BJ (cell line): ENCODE measurements around the gene ABLIM1. TPM values are rescaled to one million over a fixed set of nuclear protein-coding genes. Genes with fewer than 3 reads are reported as not detected.

Experiments
- CTCF ChIA-PET: fragments of 350-600 bp; formaldehyde crosslinking; extraction: SDS; loops from one replicate; lab custom pipeline; 2021; ENCODE audit warnings: antibody characterized with exemption, inconsistent platforms; lab: Yijun Ruan, JAX
- POLR2A ChIA-PET: fragments of 300-600 bp; sonication (Branson Sonifier 250); formaldehyde crosslinking; extraction: SDS; loops from one replicate; lab custom pipeline; 2021; ENCODE audit warnings: antibody characterized with exemption; lab: Charles Lee
- DNase-seq: peaks from one replicate; pipeline ENCODE4 v3.0.0-alpha.2; 2011; ENCODE audit warnings: low read depth
- H3K27me3 ChIP-seq: 2 replicates; pipeline ENCODE4 v1.6.0; 2011; ENCODE audit warnings: low read length; ENCODE audit not compliant: control insufficient read depth, insufficient read depth
- H3K36me3 ChIP-seq: 2 replicates; pipeline ENCODE4 v1.5.1; 2011; ENCODE audit warnings: low read length; ENCODE audit not compliant: control insufficient read depth, insufficient read depth
- H3K4me3 ChIP-seq: 2 replicates; pipeline ENCODE4 v1.5.1; 2011; ENCODE audit warnings: low read depth, mild to moderate bottlenecking, control low read depth, low read length
- CTCF ChIP-seq: IDR thresholded peaks from 2 replicates; pipeline ENCODE4 v1.5.1; 2011; ENCODE audit warnings: low read depth, mild to moderate bottlenecking, control low read depth, inconsistent platforms, low read length, moderate library complexity; ENCODE audit not compliant: insufficient read depth
- polyA plus RNA-seq: library from polyadenylated mRNA; depleted of rRNA; stranded (reverse); fragments of >200 nt; gene quantifications from 2 replicates; pipeline ENCODE4 v1.2.3, GENCODE V29; 2011

ABLIM1 gene
- polyA plus RNA-seq, 1 experiment, result 14.4 TPM

- ChIA-PET CTCF (interaction anchor here (4.4 kb wide), 1 partner anchor 128 kb away, joined by 28 read pairs; no protein-coding TSS in a partner anchor), POLR2A (no interaction called here)
- TF ChIP-seq CTCF, result no peak
- Histone ChIP-seq H3K4me3 (no peak overlapping the region), H3K27me3 (peaks cover 1% of the 10 kb centered on the region; the same call in 1 of the 2 replicates), H3K36me3 (no peaks in the 10 kb centered on the region)
- DNase-seq, result no peak
Observed at GRCh38 chr10:114431414-114432135, 226.5 kb downstream of the ABLIM1 start.

- no peak for TF ChIP-seq CTCF
- Histone ChIP-seq H3K36me3 (no peaks in the 10 kb centered on the region), H3K27me3 (peaks cover 1% of the 10 kb centered on the region; the same call in 1 of the 2 replicates), H3K4me3 (no peak overlapping the region)
- no peak for DNase-seq
- ChIA-PET CTCF (interaction anchor here (0.9 to 1.7 kb wide), 3 partner anchors 11 to 126 kb away, joined by 3 to 5 read pairs (median 4); no protein-coding TSS in a partner anchor), POLR2A (no interaction called here)
Observed at GRCh38 chr10:114430688-114431413, 227.2 kb downstream of the ABLIM1 start.

- TF ChIP-seq CTCF, result no peak
- H3K27me3 ChIP-seq, result peaks cover 1% of the 10 kb centered on the region; the same call in 1 of the 2 replicates
- no peak overlapping the region for H3K4me3 ChIP-seq
- CTCF ChIA-PET, result interaction anchor here (0.9 to 1.8 kb wide), 4 partner anchors 8 to 125 kb away, joined by 3 to 5 read pairs (median 4); no protein-coding TSS in a partner anchor
- DNase-seq, result no peak
- POLR2A ChIA-PET, result no interaction called here
- no peaks in the 10 kb centered on the region for H3K36me3 ChIP-seq
Observed at GRCh38 chr10:114429581-114430335, 228.3 kb downstream of the ABLIM1 start.

DNA sequence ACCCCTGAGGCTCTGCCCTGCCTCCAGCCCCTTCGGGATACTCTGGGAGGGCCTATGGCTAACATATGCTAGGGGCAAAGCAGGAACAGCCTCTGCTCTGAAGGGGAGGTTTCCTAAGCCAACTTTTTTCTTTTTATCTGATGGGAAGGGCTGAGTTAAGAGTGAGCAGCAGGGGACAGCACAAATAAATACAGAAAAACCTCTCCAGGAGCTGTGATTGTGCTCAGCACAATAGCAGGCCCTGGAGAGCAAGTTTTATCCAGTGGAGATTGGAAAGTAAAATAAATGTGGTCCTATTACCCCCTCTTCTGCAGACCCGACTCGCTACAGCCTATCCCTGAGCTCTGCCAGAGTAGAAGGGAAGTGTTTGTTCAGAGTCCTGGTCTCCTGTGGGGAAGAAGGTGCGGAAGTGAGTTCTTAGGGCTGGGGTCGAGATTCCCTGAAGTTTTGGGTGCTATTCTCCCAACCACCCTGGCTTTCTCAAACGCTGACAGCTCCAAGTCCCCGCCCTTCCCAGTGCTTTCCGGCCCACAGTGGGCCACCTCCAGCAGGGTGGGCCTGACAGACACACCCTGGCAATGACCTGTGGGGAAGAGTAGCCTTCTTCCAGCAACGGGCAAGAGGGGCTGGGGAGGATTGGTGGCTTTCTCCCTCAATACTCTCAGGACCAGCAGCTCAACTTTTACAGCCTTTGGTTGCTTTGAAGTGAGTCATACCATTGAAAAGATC lies 230.8 kb downstream of the ABLIM1 start:
- DNase-seq, result no peak
- TF ChIP-seq CTCF, result no peak
- Histone ChIP-seq H3K36me3 (no peaks in the 10 kb centered on the region), H3K4me3 (no peak overlapping the region), H3K27me3 (peaks cover 1% of the 10 kb centered on the region; the same call in 1 of the 2 replicates)
- POLR2A ChIA-PET, result no interaction called here
- CTCF ChIA-PET, result interaction anchor here (1.0 to 1.9 kb wide), 3 partner anchors 11 to 124 kb away, joined by 3 to 6 read pairs (median 3); no protein-coding TSS in a partner anchor
